K562 (cell line): ENCODE data around the gene ZC3H12A. TPM values are rescaled to one million over a fixed set of nuclear protein-coding genes. Genes with fewer than 3 reads are reported as not detected.

Source experiments
- BMI1 ChIP-seq: fragments of 150-350 bp; IDR thresholded peaks from 2 replicates; pipeline ENCODE4 v1.6.1; 2014; ENCODE audit warnings: low read length
- EHMT2 ChIP-seq: fragments of 450-650 bp; IDR thresholded peaks from 2 replicates; pipeline ENCODE4 v1.6.1; 2018; ENCODE audit warnings: antibody characterized with exemption
- ETV5 ChIP-seq: sonication (generic); formaldehyde crosslinking; IDR thresholded peaks from 2 replicates; pipeline ENCODE4 v1.4.0; 2020; ENCODE audit warnings: low read depth, mild to moderate bottlenecking, missing genetic modification reagents
- LCOR ChIP-seq: sonication (generic); formaldehyde crosslinking; IDR thresholded peaks from 2 replicates; pipeline ENCODE4 v1.8.0; 2022; ENCODE audit warnings: mild to moderate bottlenecking, missing genetic modification reagents
- MCM7 ChIP-seq, 2 experiments: fragments of 450-650 bp; IDR thresholded peaks; 2 replicates each; pipeline ENCODE4 v1.6.1; 2016 to 2018
- NCOA2 ChIP-seq, 2 experiments: fragments of 450-650 bp; IDR thresholded peaks; 2 replicates each; pipeline ENCODE4 v1.6.1; 2018; ENCODE audit warnings: mild to moderate bottlenecking in 2 of 2, moderate library complexity in 1 of 2; ENCODE audit not compliant: partially characterized antibody in 2 of 2
- RBBP5 ChIP-seq: fragments of 200-600 bp; sonication (generic); IDR thresholded peaks from 2 replicates; pipeline ENCODE4 v1.6.1; 2012; ENCODE audit warnings: borderline replicate concordance, mild to moderate bottlenecking, low read length, control low read depth, inconsistent platforms; ENCODE audit not compliant: insufficient read depth, poor library complexity, severe bottlenecking
- RBM15 ChIP-seq: fragments of 200-400 bp; formaldehyde crosslinking; IDR thresholded peaks from 2 replicates; pipeline ENCODE4 v1.6.1; 2018; ENCODE audit warnings: mild to moderate bottlenecking, low read length, moderate library complexity; ENCODE audit not compliant: insufficient read depth
- SIN3A ChIP-seq, 2 experiments: fragments of 150-350 bp in 1 of 2; IDR thresholded peaks; 2 replicates each; pipeline ENCODE4 v1.6.1; 2011 to 2016; ENCODE audit warnings: borderline replicate concordance in 2 of 2, low read depth in 2 of 2, low read length in 2 of 2, mild to moderate bottlenecking in 2 of 2, moderate library complexity in 2 of 2; ENCODE audit not compliant: control insufficient read depth in 1 of 2
- TAF1 ChIP-seq: IDR thresholded peaks from 2 replicates; pipeline ENCODE4 v1.6.1; 2011; ENCODE audit warnings: mild to moderate bottlenecking, low read length, moderate library complexity; ENCODE audit not compliant: insufficient read depth, control insufficient read depth, severe bottlenecking; ENCODE audit errors: extremely low read depth
- TOE1 ChIP-seq, 2 experiments: fragments of 450-650 bp in 1 of 2; sonication (generic) in 1 of 2; formaldehyde crosslinking in 1 of 2; IDR thresholded peaks; 2 replicates each; pipeline versions ENCODE4 v1.7.1 to v1.8.0; 2016 to 2022; ENCODE audit warnings: borderline replicate concordance in 2 of 2, mild to moderate bottlenecking in 2 of 2, antibody characterized with exemption in 1 of 2, inconsistent platforms in 1 of 2, low read depth in 1 of 2, missing genetic modification reagents in 1 of 2, moderate library complexity in 1 of 2
- ZNF347 ChIP-seq: fragments of 450-650 bp; formaldehyde crosslinking; IDR thresholded peaks from 2 replicates; pipeline ENCODE4 v1.4.0; 2020; ENCODE audit warnings: low read depth, mild to moderate bottlenecking, moderate library complexity
- ZNF436 ChIP-seq: fragments of 250-450, 450-650 bp; sonication (Bioruptor Pico); formaldehyde crosslinking; IDR thresholded peaks from 2 replicates; pipeline ENCODE4 v1.7.0; 2020; ENCODE audit warnings: mild to moderate bottlenecking
- polyA plus RNA-seq, 8 experiments: library from polyadenylated mRNA; depleted of rRNA in 4 of 8; stranded (reverse) in 5 of 8; unstranded in 3 of 8; fragments of >200 nt; fragmentation: Nextera tagmentation in 2 of 8; fragmentation: Illumina TruSeq in 1 of 8; extraction: Ambion mirVana in 2 of 8; extraction: Trizol in 1 of 8; gene quantifications; 2 replicates each; pipeline versions ENCODE4 v1.2.1 to v1.2.3, GENCODE V29; 2011 to 2014; ENCODE audit warnings: inconsistent platforms in 1 of 8, missing spikeins in 1 of 8
- total RNA-seq, 7 experiments: library from RNA; depleted of rRNA in 6 of 7; stranded (reverse); fragments of >200 nt in 6 of 7; fragmentation: Illumina TruSeq in 2 of 7; extraction: Trizol in 2 of 7; gene quantifications; 2 replicates each; pipeline versions ENCODE4 v1.2.1 to v1.2.3, GENCODE V29; 2011 to 2021; ENCODE audit warnings: low replicate concordance in 1 of 7
- TF ChIP-seq, protein P1 (sequence below): fragments of 450-650 bp; formaldehyde crosslinking; IDR thresholded peaks from 2 replicates; pipeline ENCODE4 v1.4.0; 2020; ENCODE audit warnings: mild to moderate bottlenecking
- TF ChIP-seq, protein P2 (sequence below): fragments of 250-450 bp; sonication (Bioruptor Pico); IDR thresholded peaks from 2 replicates; pipeline ENCODE4 v1.4.0; 2020; ENCODE audit warnings: mild to moderate bottlenecking, moderate library complexity
- TF ChIP-seq, protein P3 (sequence below), 2 experiments: fragments of 450-650 bp; IDR thresholded peaks; 2 replicates each; pipeline ENCODE4 v1.6.1; 2016
- TF ChIP-seq, protein P4 (sequence below): fragments of 250-450 bp; sonication (Bioruptor Pico); IDR thresholded peaks from 2 replicates; pipeline ENCODE4 v1.9.0; 2021; ENCODE audit warnings: mild to moderate bottlenecking, inconsistent platforms

ZC3H12A gene
- total and polyA plus RNA-seq, 9 of the 15 experiments (the other 6 are each of a cell fraction or from before 2014, with no cell fraction given), result 0.14 to 9.4 (median 6.7) TPM

DNA sequence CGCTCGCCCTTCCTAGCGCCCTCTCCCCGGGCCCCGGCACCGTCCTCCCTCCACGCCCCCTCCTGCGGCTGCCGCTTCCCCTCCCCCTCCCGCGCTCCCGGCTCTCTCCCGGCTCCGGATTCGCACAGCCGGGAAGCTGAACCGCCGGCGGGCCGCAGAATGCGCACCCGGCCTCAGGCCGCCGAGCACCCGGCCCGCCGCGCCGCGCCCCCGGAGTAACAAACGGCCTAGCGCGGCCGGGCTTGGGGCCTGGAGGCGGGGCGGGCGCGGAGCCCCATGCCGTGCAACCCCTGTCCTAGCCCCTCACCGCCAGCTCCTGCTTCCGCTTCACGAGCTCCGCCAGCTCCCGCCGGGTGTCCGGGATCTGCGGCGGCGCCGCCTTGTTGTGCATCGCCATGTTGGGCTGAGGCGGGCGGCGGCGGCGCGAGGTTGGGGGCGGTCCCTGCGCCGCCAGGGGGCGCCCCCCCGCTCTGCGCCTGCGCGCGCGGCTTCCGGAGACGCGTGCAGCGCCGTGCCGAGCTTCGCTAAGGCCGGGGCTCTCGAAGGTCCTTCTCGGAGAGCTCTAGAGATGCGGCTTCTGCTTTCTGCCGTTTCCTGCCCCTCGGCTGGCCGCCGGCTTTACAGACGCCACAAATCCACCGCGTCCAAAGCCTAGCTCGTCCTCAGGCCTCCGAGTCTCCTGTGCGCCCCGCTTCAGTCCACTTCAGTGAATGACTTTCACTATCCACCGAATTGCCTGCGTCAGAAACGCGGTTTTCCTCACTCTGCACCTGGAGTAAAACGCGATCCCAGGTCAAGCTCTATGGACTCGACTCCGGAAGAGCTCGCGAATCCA is 40.2 kb downstream of the ZC3H12A start, which contains the start of gene MEAF6 (continued):
- TF ChIP-seq, protein P1, sequence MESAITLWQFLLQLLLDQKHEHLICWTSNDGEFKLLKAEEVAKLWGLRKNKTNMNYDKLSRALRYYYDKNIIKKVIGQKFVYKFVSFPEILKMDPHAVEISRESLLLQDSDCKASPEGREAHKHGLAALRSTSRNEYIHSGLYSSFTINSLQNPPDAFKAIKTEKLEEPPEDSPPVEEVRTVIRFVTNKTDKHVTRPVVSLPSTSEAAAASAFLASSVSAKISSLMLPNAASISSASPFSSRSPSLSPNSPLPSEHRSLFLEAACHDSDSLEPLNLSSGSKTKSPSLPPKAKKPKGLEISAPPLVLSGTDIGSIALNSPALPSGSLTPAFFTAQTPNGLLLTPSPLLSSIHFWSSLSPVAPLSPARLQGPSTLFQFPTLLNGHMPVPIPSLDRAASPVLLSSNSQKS (CRISPR knock-in tag), result no peak
- TF ChIP-seq NCOA2 (IDR thresholded peaks at IDR 0.05; ENCODE audit: partially characterized antibody in 2 of 2) (no peak), ZNF347 (no peak), ETV5 (peak; percentile 81), SIN3A (IDR thresholded peaks at IDR 0.05; ENCODE audit: borderline replicate concordance in 2 of 2, control insufficient read depth in 1 of 2, low read depth in 2 of 2, low read length in 2 of 2) (peak; percentile 60 to 86; a peak in 2 of 4 replicates), BMI1 (no peak), LCOR (CRISPR knock-in tag) (no peak), EHMT2 (no peak), TAF1 (peak; percentile 95), RBBP5 (peak; percentile 93), RBM15 (no peak), MCM7 (IDR thresholded peaks at IDR 0.05) (no peak), ZNF436 (CRISPR knock-in tag) (no peak), TOE1 (IDR thresholded peaks at IDR 0.05; ENCODE audit: borderline replicate concordance) (0 out of 2 replicates have a peak, but pooled peaks have one; percentile 15), TOE1 (CRISPR knock-in tag; IDR thresholded peaks at IDR 0.05; ENCODE audit: borderline replicate concordance, low read depth) (no peak)
- TF ChIP-seq, protein P2, sequence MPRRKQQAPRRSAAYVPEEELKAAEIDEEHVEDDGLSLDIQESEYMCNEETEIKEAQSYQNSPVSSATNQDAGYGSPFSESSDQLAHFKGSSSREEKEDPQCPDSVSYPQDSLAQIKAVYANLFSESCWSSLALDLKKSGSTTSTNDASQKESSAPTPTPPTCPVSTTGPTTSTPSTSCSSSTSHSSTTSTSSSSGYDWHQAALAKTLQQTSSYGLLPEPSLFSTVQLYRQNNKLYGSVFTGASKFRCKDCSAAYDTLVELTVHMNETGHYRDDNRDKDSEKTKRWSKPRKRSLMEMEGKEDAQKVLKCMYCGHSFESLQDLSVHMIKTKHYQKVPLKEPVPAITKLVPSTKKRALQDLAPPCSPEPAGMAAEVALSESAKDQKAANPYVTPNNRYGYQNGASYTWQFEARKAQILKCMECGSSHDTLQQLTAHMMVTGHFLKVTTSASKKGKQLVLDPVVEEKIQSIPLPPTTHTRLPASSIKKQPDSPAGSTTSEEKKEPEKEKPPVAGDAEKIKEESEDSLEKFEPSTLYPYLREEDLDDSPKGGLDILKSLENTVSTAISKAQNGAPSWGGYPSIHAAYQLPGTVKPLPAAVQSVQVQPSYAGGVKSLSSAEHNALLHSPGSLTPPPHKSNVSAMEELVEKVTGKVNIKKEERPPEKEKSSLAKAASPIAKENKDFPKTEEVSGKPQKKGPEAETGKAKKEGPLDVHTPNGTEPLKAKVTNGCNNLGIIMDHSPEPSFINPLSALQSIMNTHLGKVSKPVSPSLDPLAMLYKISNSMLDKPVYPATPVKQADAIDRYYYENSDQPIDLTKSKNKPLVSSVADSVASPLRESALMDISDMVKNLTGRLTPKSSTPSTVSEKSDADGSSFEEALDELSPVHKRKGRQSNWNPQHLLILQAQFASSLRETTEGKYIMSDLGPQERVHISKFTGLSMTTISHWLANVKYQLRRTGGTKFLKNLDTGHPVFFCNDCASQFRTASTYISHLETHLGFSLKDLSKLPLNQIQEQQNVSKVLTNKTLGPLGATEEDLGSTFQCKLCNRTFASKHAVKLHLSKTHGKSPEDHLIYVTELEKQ (CRISPR knock-in tag), result no peak
- TF ChIP-seq, protein P3, sequence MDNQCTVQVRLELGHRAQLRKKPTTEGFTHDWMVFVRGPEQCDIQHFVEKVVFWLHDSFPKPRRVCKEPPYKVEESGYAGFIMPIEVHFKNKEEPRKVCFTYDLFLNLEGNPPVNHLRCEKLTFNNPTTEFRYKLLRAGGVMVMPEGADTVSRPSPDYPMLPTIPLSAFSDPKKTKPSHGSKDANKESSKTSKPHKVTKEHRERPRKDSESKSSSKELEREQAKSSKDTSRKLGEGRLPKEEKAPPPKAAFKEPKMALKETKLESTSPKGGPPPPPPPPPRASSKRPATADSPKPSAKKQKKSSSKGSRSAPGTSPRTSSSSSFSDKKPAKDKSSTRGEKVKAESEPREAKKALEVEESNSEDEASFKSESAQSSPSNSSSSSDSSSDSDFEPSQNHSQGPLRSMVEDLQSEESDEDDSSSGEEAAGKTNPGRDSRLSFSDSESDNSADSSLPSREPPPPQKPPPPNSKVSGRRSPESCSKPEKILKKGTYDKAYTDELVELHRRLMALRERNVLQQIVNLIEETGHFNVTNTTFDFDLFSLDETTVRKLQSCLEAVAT (IDR thresholded peaks at IDR 0.05), result peak in 1 of 2 experiments; percentile 90; a peak in 2 of 4 replicates
- TF ChIP-seq, protein P4, sequence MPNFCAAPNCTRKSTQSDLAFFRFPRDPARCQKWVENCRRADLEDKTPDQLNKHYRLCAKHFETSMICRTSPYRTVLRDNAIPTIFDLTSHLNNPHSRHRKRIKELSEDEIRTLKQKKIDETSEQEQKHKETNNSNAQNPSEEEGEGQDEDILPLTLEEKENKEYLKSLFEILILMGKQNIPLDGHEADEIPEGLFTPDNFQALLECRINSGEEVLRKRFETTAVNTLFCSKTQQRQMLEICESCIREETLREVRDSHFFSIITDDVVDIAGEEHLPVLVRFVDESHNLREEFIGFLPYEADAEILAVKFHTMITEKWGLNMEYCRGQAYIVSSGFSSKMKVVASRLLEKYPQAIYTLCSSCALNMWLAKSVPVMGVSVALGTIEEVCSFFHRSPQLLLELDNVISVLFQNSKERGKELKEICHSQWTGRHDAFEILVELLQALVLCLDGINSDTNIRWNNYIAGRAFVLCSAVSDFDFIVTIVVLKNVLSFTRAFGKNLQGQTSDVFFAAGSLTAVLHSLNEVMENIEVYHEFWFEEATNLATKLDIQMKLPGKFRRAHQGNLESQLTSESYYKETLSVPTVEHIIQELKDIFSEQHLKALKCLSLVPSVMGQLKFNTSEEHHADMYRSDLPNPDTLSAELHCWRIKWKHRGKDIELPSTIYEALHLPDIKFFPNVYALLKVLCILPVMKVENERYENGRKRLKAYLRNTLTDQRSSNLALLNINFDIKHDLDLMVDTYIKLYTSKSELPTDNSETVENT (CRISPR knock-in tag), result peak; percentile 91
